ENCODE measurements around the gene ELAPOR1.

Gene ELAPOR1, protein sequence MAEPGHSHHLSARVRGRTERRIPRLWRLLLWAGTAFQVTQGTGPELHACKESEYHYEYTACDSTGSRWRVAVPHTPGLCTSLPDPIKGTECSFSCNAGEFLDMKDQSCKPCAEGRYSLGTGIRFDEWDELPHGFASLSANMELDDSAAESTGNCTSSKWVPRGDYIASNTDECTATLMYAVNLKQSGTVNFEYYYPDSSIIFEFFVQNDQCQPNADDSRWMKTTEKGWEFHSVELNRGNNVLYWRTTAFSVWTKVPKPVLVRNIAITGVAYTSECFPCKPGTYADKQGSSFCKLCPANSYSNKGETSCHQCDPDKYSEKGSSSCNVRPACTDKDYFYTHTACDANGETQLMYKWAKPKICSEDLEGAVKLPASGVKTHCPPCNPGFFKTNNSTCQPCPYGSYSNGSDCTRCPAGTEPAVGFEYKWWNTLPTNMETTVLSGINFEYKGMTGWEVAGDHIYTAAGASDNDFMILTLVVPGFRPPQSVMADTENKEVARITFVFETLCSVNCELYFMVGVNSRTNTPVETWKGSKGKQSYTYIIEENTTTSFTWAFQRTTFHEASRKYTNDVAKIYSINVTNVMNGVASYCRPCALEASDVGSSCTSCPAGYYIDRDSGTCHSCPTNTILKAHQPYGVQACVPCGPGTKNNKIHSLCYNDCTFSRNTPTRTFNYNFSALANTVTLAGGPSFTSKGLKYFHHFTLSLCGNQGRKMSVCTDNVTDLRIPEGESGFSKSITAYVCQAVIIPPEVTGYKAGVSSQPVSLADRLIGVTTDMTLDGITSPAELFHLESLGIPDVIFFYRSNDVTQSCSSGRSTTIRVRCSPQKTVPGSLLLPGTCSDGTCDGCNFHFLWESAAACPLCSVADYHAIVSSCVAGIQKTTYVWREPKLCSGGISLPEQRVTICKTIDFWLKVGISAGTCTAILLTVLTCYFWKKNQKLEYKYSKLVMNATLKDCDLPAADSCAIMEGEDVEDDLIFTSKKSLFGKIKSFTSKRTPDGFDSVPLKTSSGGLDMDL

DNA sequence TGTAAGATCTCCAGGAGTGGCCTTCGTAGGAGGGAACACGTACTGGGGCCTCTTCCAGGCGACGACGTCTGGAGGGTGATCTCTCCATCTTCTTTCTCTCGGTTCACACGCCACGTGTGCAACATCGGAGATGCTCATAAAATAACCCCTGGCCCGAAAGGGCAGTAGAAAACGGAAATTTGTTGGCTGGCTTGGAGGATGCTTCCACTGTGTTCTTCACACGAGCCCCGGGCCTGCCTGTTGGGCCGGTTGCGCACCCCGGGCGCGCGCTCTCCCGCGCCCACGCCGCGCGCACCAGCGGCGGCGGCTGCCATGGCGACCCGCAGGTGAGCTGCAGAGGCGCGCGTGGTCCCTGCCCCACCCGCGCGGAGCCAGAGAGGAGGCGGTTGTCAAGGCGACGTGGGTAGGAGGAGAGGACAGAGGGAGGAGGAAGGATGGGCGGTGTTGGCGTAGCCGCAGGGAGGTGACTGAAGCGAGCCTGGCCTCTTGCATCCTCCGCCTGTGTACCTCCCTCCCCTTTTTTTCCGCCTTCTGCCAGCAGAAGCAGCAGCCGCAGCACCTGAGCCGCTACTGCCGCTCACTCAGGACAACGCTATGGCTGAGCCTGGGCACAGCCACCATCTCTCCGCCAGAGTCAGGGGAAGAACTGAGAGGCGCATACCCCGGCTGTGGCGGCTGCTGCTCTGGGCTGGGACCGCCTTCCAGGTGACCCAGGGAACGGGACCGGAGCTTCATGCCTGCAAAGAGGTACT is at the start of gene ELAPOR1:
TSS of gene ELAPOR1 (plus strand) at position 526 of the 752 bp plus-strand sequence. CDS start at position 595, 69 bp downstream.
- DNase-seq = peak; percentile 69

DNA sequence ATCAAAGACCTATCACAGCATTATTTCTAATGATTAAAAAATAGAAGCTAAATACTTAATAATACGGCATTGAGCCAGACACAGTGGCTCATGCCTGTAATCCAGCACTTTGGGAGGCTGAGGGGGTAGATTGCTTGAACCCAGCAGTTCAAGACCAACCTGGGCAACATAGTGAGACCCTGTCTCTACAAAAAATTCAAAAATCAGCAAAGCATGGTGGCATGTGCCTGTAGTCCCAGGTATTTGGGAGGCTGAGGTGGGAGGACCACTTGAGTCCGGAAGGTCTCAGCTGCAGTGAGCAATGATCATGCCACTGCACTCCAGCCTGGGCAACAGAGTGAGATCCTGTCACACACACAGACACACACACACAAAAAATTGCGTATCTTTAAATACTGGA is 48.8 kb upstream of the ELAPOR1 start:
- DNase-seq = no peak

DNA sequence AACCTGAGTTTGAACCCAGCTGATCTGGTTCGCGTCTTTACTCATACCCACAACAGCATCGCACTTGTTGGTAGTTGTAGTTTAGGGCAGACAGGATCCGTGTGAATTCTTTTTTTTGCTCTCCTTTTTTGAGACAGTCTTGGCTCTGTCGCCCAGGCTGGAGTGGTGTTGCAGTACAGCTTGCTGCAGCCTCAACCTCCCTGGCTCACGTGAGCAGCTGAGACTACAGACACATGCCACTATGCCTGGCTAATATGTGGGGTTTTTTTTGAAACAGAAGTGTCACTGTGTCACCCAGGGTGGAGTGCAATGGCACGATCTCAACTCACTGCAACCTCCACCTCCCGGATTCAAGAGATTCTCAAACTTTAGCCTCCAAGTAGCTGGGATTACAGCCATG is 46.0 kb upstream of the ELAPOR1 start:
- DNase-seq = no peak

DNA sequence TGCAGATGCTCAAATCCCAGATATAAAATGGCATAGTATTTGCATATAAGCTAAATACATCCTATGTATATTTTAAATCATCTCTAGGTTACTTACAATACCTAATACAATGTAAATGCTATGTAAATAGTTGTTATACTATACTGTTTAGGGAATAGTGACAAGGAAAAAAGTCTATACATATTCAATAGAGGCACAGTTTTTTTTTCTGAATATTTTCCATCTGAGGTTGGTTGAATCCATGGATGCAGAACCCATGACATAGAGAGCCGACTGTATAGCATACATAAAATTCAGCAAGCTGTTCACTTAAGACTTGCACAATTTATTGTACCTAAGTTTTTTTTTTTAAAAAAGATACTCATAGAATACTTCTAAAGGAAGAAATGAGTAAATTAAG is 44.6 kb upstream of the ELAPOR1 start:
- DNase-seq = no peak

DNA sequence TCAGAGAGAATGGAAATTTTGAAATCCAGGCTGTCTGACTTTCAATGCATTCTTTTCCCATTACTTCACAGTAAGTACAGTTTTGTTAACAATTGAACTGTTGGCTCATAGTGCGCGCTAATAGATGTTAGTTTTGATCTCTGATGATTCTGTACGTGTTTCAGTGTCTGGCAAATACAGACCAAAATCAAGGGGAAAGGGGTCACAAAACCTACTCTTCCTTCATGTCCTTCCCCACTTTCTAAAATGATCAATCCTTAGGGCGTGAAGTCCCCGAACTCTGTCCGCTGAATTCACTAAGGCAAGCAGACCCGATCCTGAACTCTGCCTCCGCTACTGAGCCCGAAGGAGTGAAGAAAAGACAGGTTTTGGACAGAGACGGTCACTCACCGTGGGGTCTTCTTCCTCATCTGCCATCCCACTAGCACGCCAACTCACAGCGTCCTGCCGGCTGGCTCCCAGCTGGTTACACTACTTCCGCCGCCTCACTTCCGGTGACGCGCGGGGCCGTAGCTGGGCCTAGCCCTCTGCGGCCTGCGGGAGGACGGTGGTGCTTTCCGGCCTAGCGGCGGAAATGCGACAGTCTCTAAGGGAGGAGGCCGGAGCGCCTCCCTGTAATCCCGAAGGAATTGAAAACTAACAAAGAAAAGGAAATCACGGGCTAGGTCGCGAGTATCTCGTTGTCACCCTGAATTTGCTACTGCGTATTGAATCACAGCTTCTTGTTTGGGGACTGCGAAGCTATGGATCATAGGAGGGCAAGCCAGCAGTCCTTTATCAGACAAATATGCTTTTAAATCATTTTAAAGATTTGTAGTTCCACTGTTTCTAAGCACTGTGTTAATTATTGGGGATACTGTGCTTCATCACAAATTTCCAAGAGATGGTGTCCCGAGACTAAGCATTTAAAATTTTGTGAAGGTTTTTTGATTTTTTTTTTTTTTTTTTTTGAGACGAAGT is 38.1 kb upstream of the ELAPOR1 start, which contains the start of gene TAF13:
TSS of gene TAF13 (minus strand) at position 473 of the 960 bp plus-strand sequence. CDS start at position 417, 56 bp downstream.
- DNase-seq = peak; percentile 94

DNA sequence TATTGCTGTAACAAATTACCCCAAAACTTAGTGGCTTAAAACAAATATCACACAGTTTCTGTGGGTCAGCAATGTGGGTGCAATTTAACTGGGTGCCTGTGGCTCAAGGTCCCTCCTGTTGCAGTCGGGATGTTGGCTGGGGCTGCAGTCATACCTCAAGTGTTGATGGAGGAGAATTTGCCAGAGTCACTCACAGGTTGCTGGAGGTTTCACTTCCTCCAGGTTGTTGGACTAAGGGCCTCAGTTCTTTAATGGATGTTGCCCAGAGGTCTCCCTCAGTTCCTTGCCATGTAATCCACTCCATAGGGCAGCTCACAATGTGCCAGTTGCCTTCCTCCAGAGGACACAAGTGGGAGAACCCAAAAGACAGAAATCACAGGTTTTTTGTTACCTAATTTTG is 35.6 kb upstream of the ELAPOR1 start:
- no peak for DNase-seq

DNA sequence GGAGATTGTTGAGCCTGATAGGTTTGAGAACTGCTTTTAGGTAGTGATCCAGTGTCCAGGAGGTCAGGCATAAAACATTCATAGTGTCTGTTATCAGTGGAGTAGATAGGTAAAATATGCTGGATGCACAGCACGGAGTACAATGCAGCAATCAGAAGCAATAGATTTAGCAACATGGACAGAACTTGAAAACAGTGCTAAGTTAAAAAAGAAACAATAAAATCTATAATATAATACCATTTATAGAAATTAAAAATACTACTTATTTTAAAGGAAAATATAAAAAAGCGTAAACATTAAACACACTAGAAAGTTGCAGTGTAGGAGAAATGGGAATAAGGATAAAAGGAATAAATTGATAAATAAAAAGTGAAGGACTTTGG is 34.7 kb upstream of the ELAPOR1 start:
- DNase-seq = no peak

DNA sequence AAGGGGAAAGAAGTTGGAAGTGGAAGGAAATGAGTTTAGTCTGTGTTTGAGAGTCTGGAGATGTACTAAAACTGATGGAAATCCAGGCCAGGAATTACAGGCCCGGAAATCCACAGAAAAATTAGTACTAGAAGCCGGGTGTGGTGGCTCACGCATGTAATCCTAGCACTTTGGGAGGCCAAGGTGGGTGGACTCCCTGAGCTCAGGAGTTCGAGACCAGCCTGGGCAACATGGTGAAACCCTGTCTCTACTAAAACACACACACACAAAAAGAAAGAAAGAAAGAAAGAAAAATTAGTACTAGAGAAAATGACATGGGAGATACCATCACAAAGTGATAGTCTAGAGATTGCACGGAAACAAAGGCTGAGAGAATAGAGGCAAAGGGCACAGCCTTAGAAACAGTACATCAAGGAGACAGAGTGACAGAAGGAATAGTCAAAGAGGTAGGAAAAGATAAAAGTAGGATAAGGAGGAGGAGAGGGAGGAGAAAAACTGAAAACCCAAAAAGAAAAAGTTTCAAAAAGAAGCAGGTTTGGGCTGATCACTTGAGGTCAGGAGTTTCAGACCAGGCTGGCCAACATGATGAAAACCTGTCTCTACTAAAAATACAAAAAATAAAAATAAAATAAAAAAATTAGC is 33.4 kb upstream of the ELAPOR1 start:
- no peak for DNase-seq

DNA sequence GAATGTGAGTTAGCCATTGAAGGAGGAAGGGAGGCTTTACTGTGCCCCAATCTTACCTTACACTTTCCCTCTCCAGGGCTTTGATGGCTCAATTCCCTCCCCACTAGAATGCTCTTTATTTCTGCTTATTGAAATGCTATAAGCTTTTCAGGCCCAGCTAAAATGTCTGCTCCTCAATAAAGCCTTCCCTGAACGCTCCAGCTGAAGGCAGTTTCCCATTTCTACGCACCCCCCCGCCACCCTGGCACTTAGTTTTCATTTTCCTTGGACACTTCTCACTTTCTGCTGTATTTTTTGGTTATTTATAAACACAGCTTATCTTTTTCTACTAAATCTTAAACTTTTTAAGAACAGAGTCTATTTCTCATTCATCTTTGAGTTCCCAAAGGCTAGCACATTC is 30.4 kb upstream of the ELAPOR1 start:
- DNase-seq = no peak

DNA sequence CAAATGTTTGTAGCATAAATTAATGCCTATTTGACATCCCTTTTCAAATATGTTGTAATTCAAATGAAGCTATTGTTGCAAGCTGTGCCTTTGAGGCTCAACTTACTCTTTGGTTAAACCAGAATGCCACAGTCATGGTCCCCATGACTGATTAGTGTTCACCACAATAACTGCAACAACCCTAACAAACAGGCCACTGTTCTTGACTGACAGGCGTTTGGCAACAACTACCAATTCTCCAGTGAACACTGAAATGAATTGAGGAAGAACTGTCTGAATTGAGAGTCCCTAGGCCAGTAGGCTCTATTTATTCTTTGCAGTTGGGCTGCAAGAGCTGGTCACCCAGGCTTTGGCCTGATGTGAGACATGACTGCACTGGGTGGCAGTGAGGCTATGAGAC is 30.0 kb upstream of the ELAPOR1 start:
- no peak for DNase-seq

DNA sequence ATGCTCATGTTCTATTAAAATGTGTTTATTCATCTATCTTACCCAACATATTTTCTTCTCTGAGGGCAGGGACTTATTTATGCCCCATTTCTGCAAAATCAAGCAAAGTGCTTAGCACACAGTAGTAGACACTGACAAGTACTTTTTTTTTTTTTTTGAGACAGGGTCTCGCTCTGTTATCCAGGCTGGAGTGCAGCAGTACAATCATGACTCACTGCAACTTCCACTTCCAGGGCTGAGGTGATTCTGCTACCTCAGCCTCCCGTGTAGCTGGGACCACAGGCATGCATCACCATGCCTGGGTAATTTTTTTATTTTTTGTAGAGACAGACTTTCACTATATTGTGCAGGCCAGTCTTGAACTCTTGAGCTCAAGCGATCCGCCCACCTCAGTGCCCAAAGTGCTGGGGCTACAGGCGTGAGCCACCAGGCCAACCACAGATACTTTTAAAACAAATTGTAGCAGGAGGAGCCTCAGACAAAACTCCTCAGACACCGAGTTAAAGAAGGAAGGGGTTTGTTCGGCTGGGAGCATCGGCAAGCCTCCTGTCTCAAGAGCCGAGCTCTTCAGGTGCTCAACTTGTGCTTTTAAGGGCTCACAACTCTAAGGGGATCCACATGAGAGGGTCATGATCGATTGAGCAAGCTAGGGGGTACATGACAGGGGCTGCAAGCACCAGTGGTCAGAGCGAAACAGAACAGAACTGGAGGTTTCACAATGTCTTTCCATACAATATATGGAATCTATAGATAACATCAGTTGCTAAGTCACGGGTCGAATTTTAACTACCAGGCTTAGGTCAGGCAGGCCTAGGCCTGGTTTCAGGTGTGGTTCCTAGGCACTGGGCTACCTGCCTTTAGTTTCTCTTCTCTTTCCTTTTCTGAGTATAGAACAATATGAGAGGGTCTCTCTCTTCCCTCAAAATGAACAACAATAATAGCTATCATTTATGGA is 29.1 kb upstream of the ELAPOR1 start:
- no peak for DNase-seq

DNA sequence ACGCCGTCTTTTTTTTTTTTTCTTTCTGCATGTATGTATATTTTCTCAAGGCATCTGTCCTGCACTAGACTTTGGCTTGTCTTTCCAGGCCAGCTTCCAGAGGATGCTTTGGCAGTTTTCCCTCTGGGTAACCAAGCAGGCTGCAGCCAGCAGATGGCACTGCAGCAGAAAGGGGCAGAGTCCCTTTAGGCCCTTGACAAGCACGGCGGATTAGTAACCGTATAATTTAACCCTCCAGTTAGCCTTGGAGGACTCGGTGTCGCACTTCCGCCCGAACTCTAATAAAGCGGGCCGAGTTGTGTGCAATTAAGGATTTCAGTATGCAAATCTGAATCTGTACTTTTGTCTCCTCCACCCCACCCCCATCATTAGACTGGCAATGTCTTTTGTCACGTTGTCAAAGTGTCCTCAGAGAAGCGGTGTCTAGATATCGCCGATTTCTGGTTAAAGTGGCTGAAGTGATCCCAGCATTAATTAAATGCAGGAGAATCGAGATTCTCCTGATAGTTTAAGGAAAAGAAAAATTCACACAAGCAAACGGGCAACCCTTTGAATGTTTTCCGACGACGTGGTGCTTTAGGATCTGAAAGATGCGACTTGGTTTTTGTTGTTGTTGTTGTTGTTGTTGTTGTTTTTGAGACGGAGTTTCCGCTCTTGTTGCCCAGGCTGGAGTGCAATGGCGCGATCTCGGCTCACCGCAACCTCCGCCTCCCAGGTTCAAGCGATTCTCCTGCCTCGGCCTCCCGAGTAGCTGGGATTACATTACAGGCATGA is 24.5 kb upstream of the ELAPOR1 start:
- DNase-seq = peak; percentile 79

DNA sequence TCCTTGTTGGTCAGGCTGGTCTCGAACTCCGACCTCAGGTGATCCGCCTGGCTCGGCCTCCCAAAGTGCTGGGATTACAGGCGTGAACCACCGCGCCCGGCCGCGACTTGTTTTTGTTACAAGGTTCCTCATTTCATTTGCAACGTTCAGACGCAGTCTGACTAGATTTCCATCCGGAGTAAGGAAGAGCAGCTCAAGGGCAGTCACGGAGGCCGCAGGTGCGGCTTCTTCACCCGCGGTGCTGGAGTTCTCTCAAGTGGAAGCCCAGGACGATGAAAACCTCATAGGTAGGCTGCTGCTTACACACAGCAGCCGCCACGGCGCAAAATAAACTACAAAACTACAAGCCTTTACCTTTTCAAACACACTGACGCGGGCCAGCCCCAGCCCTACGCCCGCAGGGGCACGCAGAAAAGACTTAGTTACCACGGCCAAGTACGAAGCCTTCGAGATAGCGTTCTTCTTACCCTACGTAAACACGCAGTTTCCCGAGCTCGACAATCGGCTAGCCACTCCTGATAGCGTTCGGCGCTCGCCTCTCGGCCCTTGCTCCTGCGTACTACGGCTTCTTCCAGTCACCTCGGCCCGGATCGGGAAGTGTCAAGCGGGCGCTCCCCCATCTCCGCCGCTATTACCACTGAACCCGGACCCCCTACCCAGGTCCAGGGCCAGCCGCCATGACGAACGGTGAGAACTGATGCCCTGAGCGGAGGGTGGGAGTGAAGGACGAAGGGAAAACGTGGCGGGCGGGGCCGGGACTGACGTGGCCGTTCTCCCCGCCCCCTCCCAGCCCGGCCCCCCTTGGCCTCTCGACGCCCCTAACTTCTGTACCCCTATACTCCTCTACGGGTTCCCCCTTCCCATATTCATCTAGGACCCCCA is 23.5 kb upstream of the ELAPOR1 start, which contains the start of gene TMEM167B:
TSS of gene TMEM167B (plus strand) at position 569 of the 882 bp plus-strand sequence. CDS start at position 678, 109 bp downstream.
- peak; percentile 87 for DNase-seq

DNA sequence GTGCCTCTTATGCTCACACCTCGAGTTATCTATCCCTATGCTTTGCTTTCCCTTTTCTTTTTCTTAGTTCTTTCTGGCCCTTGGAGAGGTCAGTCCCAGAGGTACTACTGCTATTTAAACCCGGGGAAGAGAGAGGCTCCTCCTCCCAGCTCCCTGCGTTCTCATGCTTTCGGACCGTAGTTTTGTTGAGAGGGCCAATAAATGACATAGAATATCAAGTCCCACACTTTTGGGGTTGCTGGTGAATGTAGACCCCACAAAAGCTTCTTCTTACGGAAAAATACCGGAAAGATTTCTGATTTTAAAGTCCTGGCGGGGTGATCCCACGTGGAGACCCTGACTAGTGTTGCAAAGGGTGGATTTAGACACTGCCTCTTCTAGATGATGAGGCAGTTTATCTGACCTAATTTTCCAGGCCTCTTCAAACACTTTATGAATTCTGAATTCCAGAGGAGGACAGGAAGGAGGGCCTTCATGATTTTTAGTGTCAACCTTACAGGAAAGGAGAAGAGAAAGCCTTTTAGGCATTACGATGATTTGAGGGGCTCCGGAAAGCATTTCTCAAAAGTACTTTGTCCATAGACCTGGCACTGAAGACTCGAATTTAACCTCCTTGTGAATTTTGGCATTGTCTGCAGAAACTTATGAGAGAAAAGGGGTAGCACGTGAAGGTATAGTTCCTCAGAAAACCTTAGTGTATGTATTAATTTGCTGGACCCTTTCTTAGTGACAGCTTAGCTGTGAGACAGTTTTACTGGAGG is 22.7 kb upstream of the ELAPOR1 start:
- no peak for DNase-seq

DNA sequence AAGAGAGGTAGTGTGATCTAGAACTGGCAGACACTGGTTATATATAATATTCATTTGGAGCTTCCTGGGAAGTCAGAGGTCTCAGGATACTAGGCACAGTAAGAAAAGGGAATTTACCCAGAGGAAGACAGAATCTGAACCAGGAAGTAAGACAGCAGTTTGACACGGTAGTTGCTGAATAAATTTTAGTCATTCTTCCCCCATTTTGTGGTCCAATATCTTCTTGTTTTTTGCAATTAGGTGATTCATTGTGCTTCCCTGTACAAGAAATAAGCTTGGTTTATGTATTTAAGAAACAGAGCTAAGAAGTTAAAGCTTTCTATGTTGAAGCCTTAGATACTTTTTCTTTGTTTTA is 22.1 kb upstream of the ELAPOR1 start:
- DNase-seq = no peak

DNA sequence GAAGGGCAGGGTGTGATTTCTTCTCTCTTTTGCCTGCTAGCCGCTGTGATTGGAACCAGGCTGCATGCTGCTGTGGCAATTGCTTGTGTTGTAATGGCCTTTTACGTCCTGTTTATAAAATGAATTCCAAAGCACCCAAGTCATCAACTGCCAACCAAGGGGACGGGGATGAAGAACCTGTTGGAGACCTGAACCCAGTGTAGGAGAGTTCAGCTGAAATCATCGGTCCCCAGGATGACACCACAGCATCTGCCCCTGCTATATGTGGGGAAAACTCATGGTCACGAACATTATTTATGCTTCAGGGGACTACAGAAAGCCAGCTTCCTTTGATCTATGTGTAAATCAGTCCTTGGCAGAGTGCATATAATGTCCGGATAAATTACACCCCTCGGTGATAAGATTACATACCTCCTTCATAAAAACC is 19.5 kb upstream of the ELAPOR1 start:
- no peak for DNase-seq

DNA sequence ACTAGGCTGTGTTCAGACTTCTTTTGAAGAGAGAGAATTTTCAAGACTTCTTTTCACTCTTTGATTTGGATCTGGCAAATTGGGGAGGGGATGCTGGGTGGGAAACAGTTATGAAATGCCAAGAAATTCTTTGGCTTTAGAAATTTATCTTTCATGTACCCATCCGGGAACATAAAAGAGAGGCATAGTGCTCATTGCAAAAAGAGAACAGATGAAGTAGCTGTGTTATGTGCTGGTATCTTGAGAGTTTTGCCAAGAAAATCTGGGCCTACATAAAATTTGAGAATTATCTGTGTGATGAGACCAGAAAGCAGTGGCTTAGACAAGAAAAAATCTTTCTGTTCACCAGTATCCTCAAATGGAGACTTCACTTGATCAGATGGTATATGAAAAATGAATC is 19.0 kb upstream of the ELAPOR1 start:
- DNase-seq = no peak

All from DMS79 (cell line).